GM19468 (cell line): ENCODE results near the gene TMEM161B.
"Not testable (repeated sequence)": the region's sequence is repeated elsewhere in the genome, so short reads cannot be mapped to it uniquely, and the experiment has no call there.

ENCODE experiments used
- ATAC-seq: cut with Tn5 transposase; IDR thresholded peaks from one replicate; pipeline ENCODE4 v1.9.1; 2021; ENCODE audit warnings: mild to moderate bottlenecking, moderate library complexity, moderate number of reproducible peaks; ENCODE audit not compliant: unreplicated experiment; ENCODE audit errors: extremely low read depth

Gene TMEM161B

GRCh38 chr5:88251048-88251711 is 17.5 kb downstream of the TMEM161B start:
- peak; percentile 54 for ATAC-seq

GRCh38 chr5:88250010-88250409 is 18.6 kb downstream of the TMEM161B start:
- no peak for ATAC-seq

- no peak for ATAC-seq
These were observed 19.7 kb downstream of the TMEM161B start for GRCh38 chr5:88248743-88249540.

- ATAC-seq: no peak
These were observed 20.6 kb downstream of the TMEM161B start for GRCh38 chr5:88248094-88248493.

GRCh38 chr5:88245893-88246244 is 22.8 kb downstream of the TMEM161B start:
- ATAC-seq: no peak

- ATAC-seq: no peak
These were observed 23.3 kb downstream of the TMEM161B start for GRCh38 chr5:88245241-88245892.

GRCh38 chr5:88244686-88245085 is 24.0 kb downstream of the TMEM161B start:
- no peak for ATAC-seq

GRCh38 chr5:88243493-88243892 is 25.2 kb downstream of the TMEM161B start:
- not testable (repeated sequence) for ATAC-seq

- no peak for ATAC-seq
These were observed 29.9 kb downstream of the TMEM161B start for GRCh38 chr5:88238732-88239131.

GRCh38 chr5:88236866-88237642 is 31.6 kb downstream of the TMEM161B start:
- no peak for ATAC-seq

GRCh38 chr5:88235828-88236227 is 32.8 kb downstream of the TMEM161B start:
- ATAC-seq: no peak

GRCh38 chr5:88235346-88235745 is 33.3 kb downstream of the TMEM161B start:
- no peak for ATAC-seq

GRCh38 chr5:88230546-88231066 is 38.0 kb downstream of the TMEM161B start:
- ATAC-seq: no peak

GRCh38 chr5:88226881-88227450 is 41.7 kb downstream of the TMEM161B start:
- ATAC-seq: peak; percentile 51

GRCh38 chr5:88214655-88215054 is 54.0 kb downstream of the TMEM161B start:
- ATAC-seq: peak; percentile 49

- ATAC-seq: no peak
These were observed 61.1 kb downstream of the TMEM161B start for GRCh38 chr5:88207575-88207974.

GRCh38 chr5:88203981-88204750 is 64.5 kb downstream of the TMEM161B start:
- ATAC-seq: no peak

- ATAC-seq: no peak
These were observed 73.0 kb downstream of the TMEM161B start for GRCh38 chr5:88195636-88196035.

- ATAC-seq: no peak
These were observed 74.7 kb downstream of the TMEM161B start for GRCh38 chr5:88193896-88194295.
